ENCODE results near the gene CDX4.

Gene CDX4

GRCh38 chrX:73401591-73402266 lies 45.1 kb upstream of the CDX4 start:
- Histone ChIP-seq H3K4me1 (ENCODE audit: low read length) (no peaks in the 10 kb centered on the region), H3K9me3 (ENCODE audit: insufficient read depth, low read length) (no peaks in the 10 kb centered on the region), H3K4me2 (ENCODE audit: low read length) (no peak overlapping the region), H3K27ac (ENCODE audit: low read length) (no peak overlapping the region), H3K4me3 (ENCODE audit: low read length) (no peak overlapping the region), H3K36me3 (replicated peaks; ENCODE audit: low read depth, low read length) (no peaks in the 10 kb centered on the region), H2AFZ (ENCODE audit: low read depth, low read length) (no peak overlapping the region), H3K9ac (ENCODE audit: low read length) (no peak overlapping the region), H3K79me2 (ENCODE audit: low read length) (no peaks in the 10 kb centered on the region), H4K20me1 (ENCODE audit: insufficient read depth, low read length) (no peaks in the 10 kb centered on the region), H3K27me3 (ENCODE audit: low read depth, low read length) (no peaks in the 10 kb centered on the region)
- TF ChIP-seq CTCF (IDR thresholded peaks at IDR 0.05; ENCODE audit: low read depth, low read length) (no peak), EZH2phosphoT487 (IDR thresholded peaks at IDR 0.05; ENCODE audit: low read depth) (no peak)

GRCh38 chrX:73412930-73413329 lies 33.9 kb upstream of the CDX4 start:
- H4K20me1 ChIP-seq (ENCODE audit: insufficient read depth, low read length) = no peaks in the 10 kb centered on the region
- no peaks in the 10 kb centered on the region for H3K4me1 ChIP-seq (ENCODE audit: low read length)
- H3K4me3 ChIP-seq (ENCODE audit: low read length) = no peak overlapping the region
- no peak overlapping the region for H3K4me2 ChIP-seq (ENCODE audit: low read length)
- H3K9ac ChIP-seq (ENCODE audit: low read length) = no peak overlapping the region
- H3K27me3 ChIP-seq (ENCODE audit: low read depth, low read length) = no peaks in the 10 kb centered on the region
- H3K79me2 ChIP-seq (ENCODE audit: low read length) = no peaks in the 10 kb centered on the region
- no peak overlapping the region for H2AFZ ChIP-seq (ENCODE audit: low read depth, low read length)
- TF ChIP-seq EZH2phosphoT487 (IDR thresholded peaks at IDR 0.05; ENCODE audit: low read depth) = no peak
- no peak for TF ChIP-seq CTCF (IDR thresholded peaks at IDR 0.05; ENCODE audit: low read depth, low read length)
- H3K27ac ChIP-seq (ENCODE audit: low read length) = no peak overlapping the region
- no peaks in the 10 kb centered on the region for H3K9me3 ChIP-seq (ENCODE audit: insufficient read depth, low read length)
- no peaks in the 10 kb centered on the region for H3K36me3 ChIP-seq (replicated peaks; ENCODE audit: low read depth, low read length)

GRCh38 chrX:73447311-73447794 lies 500 bp downstream of the CDX4 start:
- Histone ChIP-seq H4K20me1 (ENCODE audit: insufficient read depth, low read length) (no peaks in the 10 kb centered on the region), H2AFZ (ENCODE audit: low read depth, low read length) (no peak overlapping the region), H3K4me3 (ENCODE audit: low read length) (no peak overlapping the region), H3K27ac (ENCODE audit: low read length) (no peak overlapping the region), H3K4me2 (ENCODE audit: low read length) (no peak overlapping the region), H3K27me3 (ENCODE audit: low read depth, low read length) (no peaks in the 10 kb centered on the region), H3K9me3 (ENCODE audit: insufficient read depth, low read length) (no peaks in the 10 kb centered on the region), H3K4me1 (ENCODE audit: low read length) (no peaks in the 10 kb centered on the region), H3K9ac (ENCODE audit: low read length) (no peak overlapping the region), H3K36me3 (replicated peaks; ENCODE audit: low read depth, low read length) (no peaks in the 10 kb centered on the region), H3K79me2 (ENCODE audit: low read length) (no peaks in the 10 kb centered on the region)
- no peak for TF ChIP-seq CTCF (IDR thresholded peaks at IDR 0.05; ENCODE audit: low read depth, low read length)
- no peak for TF ChIP-seq EZH2phosphoT487 (IDR thresholded peaks at IDR 0.05; ENCODE audit: low read depth)

- Histone ChIP-seq H3K36me3 (replicated peaks; ENCODE audit: low read depth, low read length) (no peaks in the 10 kb centered on the region), H3K79me2 (ENCODE audit: low read length) (no peaks in the 10 kb centered on the region), H3K27me3 (ENCODE audit: low read depth, low read length) (no peaks in the 10 kb centered on the region), H3K9me3 (ENCODE audit: insufficient read depth, low read length) (no peaks in the 10 kb centered on the region), H3K27ac (ENCODE audit: low read length) (no peak overlapping the region), H3K4me2 (ENCODE audit: low read length) (no peak overlapping the region), H3K4me1 (ENCODE audit: low read length) (no peaks in the 10 kb centered on the region), H4K20me1 (ENCODE audit: insufficient read depth, low read length) (no peaks in the 10 kb centered on the region), H3K4me3 (ENCODE audit: low read length) (no peak overlapping the region), H2AFZ (ENCODE audit: low read depth, low read length) (no peak overlapping the region), H3K9ac (ENCODE audit: low read length) (no peak overlapping the region)
- TF ChIP-seq CTCF (IDR thresholded peaks at IDR 0.05; ENCODE audit: low read depth, low read length) (no peak), EZH2phosphoT487 (IDR thresholded peaks at IDR 0.05; ENCODE audit: low read depth) (no peak)
Measured at GRCh38 chrX:73448379-73448778, 1.5 kb downstream of the CDX4 start.

All from OCI-LY3 (cell line).